Common myeloid progenitor, CD34-positive (primary cell): ENCODE data around the gene SHQ1.

Experiments
- CTCF ChIA-PET: fragments of 350-600 bp; sonication (Branson Sonifier 250); formaldehyde crosslinking; loops from one replicate; lab custom pipeline; 2021; ENCODE audit warnings: antibody characterized with exemption; lab: Charles Lee
- POLR2A ChIA-PET: fragments of 350-600 bp; sonication (Branson Sonifier 250); formaldehyde crosslinking; loops from one replicate; lab custom pipeline; 2021; ENCODE audit warnings: antibody characterized with exemption; lab: Charles Lee
- DNase-seq, 3 donors: peaks; one replicate each; pipeline versions ENCODE4 v3.0.0 to v3.0.0-alpha.2; 2013
- H3K27ac ChIP-seq, 2 experiments: 1 replicate in 1 of 2; 2 replicates in 1 of 2; pipeline ENCODE4 v1.7.0; 2013; ENCODE audit warnings: inconsistent platforms in 2 of 2, low read length in 2 of 2, mild to moderate bottlenecking in 2 of 2, low read depth in 1 of 2, moderate library complexity in 1 of 2; ENCODE audit not compliant: severe bottlenecking in 2 of 2, insufficient read depth in 1 of 2, poor library complexity in 1 of 2
- H3K27me3 ChIP-seq, 5 experiments: replicated peaks in 2 of 5; 1 replicate in 3 of 5; 2 replicates in 2 of 5; pipeline versions ENCODE4 v1.6.1 to v1.7.0; 2013; ENCODE audit warnings: low read length in 4 of 5, mild to moderate bottlenecking in 2 of 5, moderate library complexity in 2 of 5, inconsistent platforms in 1 of 5; ENCODE audit not compliant: insufficient read depth in 5 of 5, control insufficient read depth in 4 of 5
- H3K36me3 ChIP-seq, 4 experiments: 1 replicate in 2 of 4; 2 replicates in 2 of 4; pipeline versions ENCODE4 v1.6.1 to v1.7.0; 2013; ENCODE audit warnings: low read length in 3 of 4, control low read depth in 1 of 4, mild to moderate bottlenecking in 1 of 4; ENCODE audit not compliant: control insufficient read depth in 4 of 4, insufficient read depth in 4 of 4
- H3K4me1 ChIP-seq, 4 experiments: 1 replicate in 3 of 4; 2 replicates in 1 of 4; pipeline versions ENCODE4 v1.6.1 to v1.7.1; 2013; ENCODE audit warnings: low read length in 3 of 4, mild to moderate bottlenecking in 3 of 4, control low read depth in 1 of 4, inconsistent platforms in 1 of 4, moderate library complexity in 1 of 4; ENCODE audit not compliant: control insufficient read depth in 4 of 4, insufficient read depth in 4 of 4; ENCODE audit errors: control extremely low read depth in 1 of 4
- H3K4me3 ChIP-seq, 7 experiments: 1 replicate in 4 of 7; 2 replicates in 3 of 7; pipeline versions ENCODE4 v1.5.1 to v1.7.0; 2013; ENCODE audit warnings: mild to moderate bottlenecking in 7 of 7, low read length in 6 of 7, moderate library complexity in 6 of 7, inconsistent platforms in 2 of 7, low read depth in 2 of 7, control low read depth in 1 of 7; ENCODE audit not compliant: insufficient read depth in 4 of 7, control insufficient read depth in 1 of 7; ENCODE audit errors: extremely low read depth in 1 of 7
- H3K9me3 ChIP-seq, 5 experiments: 1 replicate in 4 of 5; 2 replicates in 1 of 5; pipeline versions ENCODE4 v1.6.1 to v1.7.1; 2013; ENCODE audit warnings: low read length in 4 of 5, mild to moderate bottlenecking in 2 of 5, inconsistent platforms in 1 of 5, low read depth in 1 of 5, moderate library complexity in 1 of 5; ENCODE audit not compliant: control insufficient read depth in 4 of 5, insufficient read depth in 2 of 5; ENCODE audit errors: control extremely low read depth in 1 of 5
- WGBS: methylation state at CpG from one replicate; pipeline ENCODE4 v1.1.5; 2013; ENCODE audit not compliant: insufficient coverage; 5-methylcytosine and 5-hydroxymethylcytosine counted together

SHQ1 gene

GRCh38 chr3:72761410-72761809, 86.8 kb downstream of the SHQ1 start:
- POLR2A ChIA-PET: no interaction called here
- H3K4me1 ChIP-seq: peaks cover 9 to 46% (median 13%) of the 10 kb centered on the region in 4 experiments
- DNase-seq: peak in 1 of 3 donors; percentile 23
- no peaks in the 10 kb centered on the region for H3K27me3 ChIP-seq
- no CpG with 5 or more reads among the region's 3 CpGs for WGBS
- H3K4me3 ChIP-seq: no peak overlapping the region
- H3K27ac ChIP-seq: no peak overlapping the region
- no peaks in the 10 kb centered on the region for H3K9me3 ChIP-seq
- CTCF ChIA-PET: interaction anchor here (1.4 kb wide), 1 partner anchor 17 kb away, joined by 4 read pairs; no protein-coding TSS in a partner anchor
- H3K36me3 ChIP-seq: peaks cover 0 to 19% (median 2%) of the 10 kb centered on the region in 4 experiments

- Histone ChIP-seq H3K4me3 (no peak overlapping the region), H3K36me3 (peaks cover 0 to 13% (median 1%) of the 10 kb centered on the region in 4 experiments), H3K27ac (no peak overlapping the region), H3K27me3 (no peaks in the 10 kb centered on the region), H3K9me3 (no peaks in the 10 kb centered on the region), H3K4me1 (peaks cover 16 to 57% (median 23%) of the 10 kb centered on the region in 4 experiments)
- POLR2A ChIA-PET: no interaction called here
- peak in 1 of 3 donors; percentile 34 for DNase-seq
- WGBS: no CpG with 5 or more reads among the region's 3 CpGs
- CTCF ChIA-PET: interaction anchor here (0.6 kb wide), 1 partner anchor 26 kb away, joined by 3 read pairs; no protein-coding TSS in a partner anchor
Measured at GRCh38 chr3:72760225-72760624, 88.0 kb downstream of the SHQ1 start.

- Histone ChIP-seq H3K27me3 (no peaks in the 10 kb centered on the region), H3K4me1 (peaks cover 16 to 56% (median 26%) of the 10 kb centered on the region in 4 experiments), H3K27ac (no peak overlapping the region), H3K36me3 (peaks cover 0 to 10% (median 2%) of the 10 kb centered on the region in 4 experiments), H3K4me3 (peak overlapping the region in 3 of 7 experiments; percentile 29 to 55 (median 33)), H3K9me3 (no peaks in the 10 kb centered on the region)
- 0% methylated on average over 1 of the region's 3 CpGs for WGBS
- ChIA-PET CTCF (interaction anchor here (3.9 kb wide), 1 partner anchor 12 kb away, joined by 11 read pairs; no protein-coding TSS in a partner anchor), POLR2A (no interaction called here)
- peak; percentile 80 to 97 (median 94) for DNase-seq
Measured at GRCh38 chr3:72756900-72757299, 91.3 kb downstream of the SHQ1 start.

GRCh38 chr3:72754582-72754981, 93.7 kb downstream of the SHQ1 start:
- no peak overlapping the region for H3K27ac ChIP-seq
- H3K4me3 ChIP-seq: no peak overlapping the region
- POLR2A ChIA-PET: no interaction called here
- 100% methylated on average over 2 of the region's 2 CpGs for WGBS
- no peaks in the 10 kb centered on the region for H3K27me3 ChIP-seq
- CTCF ChIA-PET: interaction anchor here (1.0 to 3.9 kb wide), 6 partner anchors 10 to 88 kb away, joined by 3 to 19 read pairs (median 4); no protein-coding TSS in a partner anchor
- H3K36me3 ChIP-seq: peaks cover 4 to 13% (median 5%) of the 10 kb centered on the region in 4 experiments
- no peak for DNase-seq
- no peaks in the 10 kb centered on the region for H3K9me3 ChIP-seq
- H3K4me1 ChIP-seq: peaks cover 16 to 46% (median 26%) of the 10 kb centered on the region in 4 experiments

GRCh38 chr3:72753495-72753894, 94.8 kb downstream of the SHQ1 start:
- POLR2A ChIA-PET: no interaction called here
- H3K9me3 ChIP-seq: no peaks in the 10 kb centered on the region
- no peaks in the 10 kb centered on the region for H3K27me3 ChIP-seq
- DNase-seq: no peak
- CTCF ChIA-PET: interaction anchor here (0.7 to 3.9 kb wide), 6 partner anchors 9 to 768 kb away, joined by 3 to 19 read pairs (median 4); no protein-coding TSS in a partner anchor
- H3K27ac ChIP-seq: no peak overlapping the region
- peaks cover 16 to 43% (median 26%) of the 10 kb centered on the region in 4 experiments for H3K4me1 ChIP-seq
- 100% methylated on average over 3 of the region's 5 CpGs for WGBS
- H3K4me3 ChIP-seq: no peak overlapping the region
- peaks cover 5 to 13% (median 5%) of the 10 kb centered on the region in 4 experiments for H3K36me3 ChIP-seq

GRCh38 chr3:72750405-72750965, 97.8 kb downstream of the SHQ1 start:
- H3K4me1 ChIP-seq: peaks cover 4 to 14% (median 4%) of the 10 kb centered on the region in 4 experiments
- POLR2A ChIA-PET: interaction anchor here (0.7 kb wide), 1 partner anchor 10 kb away, joined by 3 read pairs; no protein-coding TSS in a partner anchor
- H3K4me3 ChIP-seq: no peak overlapping the region
- CTCF ChIA-PET: no interaction called here
- H3K27me3 ChIP-seq: no peaks in the 10 kb centered on the region
- no peak for DNase-seq
- 88% methylated on average over 4 of the region's 4 CpGs for WGBS
- H3K27ac ChIP-seq: no peak overlapping the region
- no peaks in the 10 kb centered on the region for H3K9me3 ChIP-seq
- H3K36me3 ChIP-seq: peaks cover 5 to 13% (median 5%) of the 10 kb centered on the region in 4 experiments

- Histone ChIP-seq H3K9me3 (no peaks in the 10 kb centered on the region), H3K4me1 (peaks cover 0 to 6% (median under 1%) of the 10 kb centered on the region in 4 experiments), H3K36me3 (peaks cover 5 to 11% (median 5%) of the 10 kb centered on the region in 4 experiments), H3K4me3 (no peak overlapping the region), H3K27me3 (no peaks in the 10 kb centered on the region), H3K27ac (no peak overlapping the region)
- DNase-seq: no peak
- CTCF ChIA-PET: interaction anchor here (0.6 kb wide), 1 partner anchor 11 kb away, joined by 3 read pairs; no protein-coding TSS in a partner anchor
- POLR2A ChIA-PET: no interaction called here
- 43% methylated on average over 2 of the region's 6 CpGs for WGBS
Measured at GRCh38 chr3:72748659-72749058, 99.6 kb downstream of the SHQ1 start.
